Effector memory CD8-positive, alpha-beta T cell (primary cell): ENCODE measurements around the gene SPATA6.
"Not testable (repeated sequence)": the region's sequence is repeated elsewhere in the genome, so short reads cannot be mapped to it uniquely, and the experiment has no call there.

Experiments used
- ATAC-seq: fragments of 150-1000 bp; cut with Tn5 transposase; replicated peaks from 2 replicates; pipeline ENCODE4 v1.10.0; 2021; ENCODE audit warnings: mild to moderate bottlenecking, moderate library complexity
- DNase-seq, 3 experiments: peaks; one replicate each; pipeline ENCODE4 v3.0.0; 2021
- H3K27ac Mint-ChIP-seq, 2 donors: one replicate each; pipeline ENCODE4 v1.8.0; 2022; ENCODE audit warnings: mild to moderate bottlenecking in 2 of 2, mixed read lengths in 2 of 2, moderate library complexity in 2 of 2
- H3K27me3 Mint-ChIP-seq, 2 donors: one replicate each; pipeline ENCODE4 v1.8.0; 2022; ENCODE audit warnings: mixed read lengths in 2 of 2
- H3K36me3 Mint-ChIP-seq: one replicate; pipeline ENCODE4 v1.8.0; 2022; ENCODE audit warnings: mild to moderate bottlenecking, moderate library complexity, mixed read lengths; ENCODE audit not compliant: insufficient read depth
- H3K4me1 Mint-ChIP-seq, 2 donors: one replicate each; pipeline ENCODE4 v1.8.0; 2022; ENCODE audit warnings: low read depth in 2 of 2, mixed read lengths in 2 of 2
- H3K4me3 Mint-ChIP-seq, 2 donors: one replicate each; pipeline ENCODE4 v1.8.0; 2022; ENCODE audit warnings: mild to moderate bottlenecking in 2 of 2, mixed read lengths in 2 of 2, moderate library complexity in 2 of 2
- H3K9me3 Mint-ChIP-seq, 2 donors: one replicate each; pipeline ENCODE4 v1.8.0; 2022; ENCODE audit warnings: mixed read lengths in 2 of 2

The SPATA6 gene

GRCh38 chr1:48439380-48439779 is 32.6 kb downstream of the SPATA6 start:
- Mint-ChIP-seq H3K4me3 (no peak overlapping the region), H3K27ac (no peak overlapping the region), H3K36me3 (no peaks in the 10 kb centered on the region), H3K27me3 (no peaks in the 10 kb centered on the region), H3K4me1 (no peaks in the 10 kb centered on the region), H3K9me3 (peaks cover 0 to 3% of the 10 kb centered on the region in 2 donors)
- ATAC-seq (no peak), DNase-seq (no peak)

- not testable (repeated sequence) for H3K27me3 Mint-ChIP-seq, H3K4me3 Mint-ChIP-seq, H3K9me3 Mint-ChIP-seq, H3K27ac Mint-ChIP-seq, DNase-seq, H3K36me3 Mint-ChIP-seq, H3K4me1 Mint-ChIP-seq, ATAC-seq
Observed at GRCh38 chr1:48437379-48437778, 34.6 kb downstream of the SPATA6 start.

- H3K9me3 Mint-ChIP-seq, H3K36me3 Mint-ChIP-seq, ATAC-seq: not testable (repeated sequence)
Observed at GRCh38 chr1:48435312-48436002, 36.5 kb downstream of the SPATA6 start.

GRCh38 chr1:48430832-48431231 is 41.2 kb downstream of the SPATA6 start:
- H3K9me3 Mint-ChIP-seq, result no peaks in the 10 kb centered on the region
- peaks cover 0 to 4% of the 10 kb centered on the region in 2 donors for H3K27me3 Mint-ChIP-seq
- no peaks in the 10 kb centered on the region for H3K36me3 Mint-ChIP-seq
- H3K4me3 Mint-ChIP-seq, result no peak overlapping the region
- DNase-seq, result no peak
- H3K27ac Mint-ChIP-seq, result no peak overlapping the region
- no peaks in the 10 kb centered on the region for H3K4me1 Mint-ChIP-seq
- no peak for ATAC-seq

More at GRCh38 chr1:48435312-48436002, 36.5 kb downstream of the SPATA6 start:
- not testable (repeated sequence) for H3K4me1 Mint-ChIP-seq, H3K27me3 Mint-ChIP-seq, H3K27ac Mint-ChIP-seq, DNase-seq, H3K4me3 Mint-ChIP-seq

- Mint-ChIP-seq H3K4me1 (no peaks in the 10 kb centered on the region), H3K27ac (no peak overlapping the region), H3K36me3 (no peaks in the 10 kb centered on the region), H3K27me3 (peaks cover 0 to 5% of the 10 kb centered on the region in 2 donors), H3K9me3 (peaks cover 0 to 2% of the 10 kb centered on the region in 2 donors), H3K4me3 (no peak overlapping the region)
- ATAC-seq (no peak), DNase-seq (no peak)
Observed at GRCh38 chr1:48422009-48422408, 50.0 kb downstream of the SPATA6 start.

- no peak overlapping the region for H3K4me3 Mint-ChIP-seq
- peaks cover 2 to 7% of the 10 kb centered on the region in 2 donors for H3K9me3 Mint-ChIP-seq
- DNase-seq (no peak), ATAC-seq (no peak)
- H3K4me1 Mint-ChIP-seq, result no peaks in the 10 kb centered on the region
- H3K27ac Mint-ChIP-seq, result no peak overlapping the region
- H3K36me3 Mint-ChIP-seq, result no peaks in the 10 kb centered on the region
- peaks cover 11 to 16% of the 10 kb centered on the region in 2 donors for H3K27me3 Mint-ChIP-seq
Observed at GRCh38 chr1:48418742-48419141, 53.3 kb downstream of the SPATA6 start.

GRCh38 chr1:48415050-48415449 is 57.0 kb downstream of the SPATA6 start:
- Mint-ChIP-seq H3K9me3 (peaks cover 0 to 7% of the 10 kb centered on the region in 2 donors), H3K4me1 (no peaks in the 10 kb centered on the region), H3K27me3 (peaks cover 11 to 16% of the 10 kb centered on the region in 2 donors), H3K36me3 (no peaks in the 10 kb centered on the region), H3K4me3 (no peak overlapping the region), H3K27ac (no peak overlapping the region)
- ATAC-seq (no peak), DNase-seq (no peak)

GRCh38 chr1:48414264-48414663 is 57.7 kb downstream of the SPATA6 start:
- Mint-ChIP-seq H3K9me3 (peaks cover 0 to 7% of the 10 kb centered on the region in 2 donors), H3K27ac (no peak overlapping the region), H3K36me3 (no peaks in the 10 kb centered on the region), H3K4me1 (no peaks in the 10 kb centered on the region), H3K4me3 (no peak overlapping the region), H3K27me3 (peaks cover 11 to 16% of the 10 kb centered on the region in 2 donors)
- no peak for ATAC-seq
- no peak for DNase-seq

- no peaks in the 10 kb centered on the region for H3K4me1 Mint-ChIP-seq
- H3K9me3 Mint-ChIP-seq, result no peaks in the 10 kb centered on the region
- DNase-seq (no peak), ATAC-seq (no peak)
- no peak overlapping the region for H3K4me3 Mint-ChIP-seq
- H3K36me3 Mint-ChIP-seq, result no peaks in the 10 kb centered on the region
- no peak overlapping the region for H3K27ac Mint-ChIP-seq
- no peaks in the 10 kb centered on the region for H3K27me3 Mint-ChIP-seq
Observed at GRCh38 chr1:48405940-48406339, 66.1 kb downstream of the SPATA6 start.

GRCh38 chr1:48405400-48405799 is 66.6 kb downstream of the SPATA6 start:
- H3K4me1 Mint-ChIP-seq, result no peaks in the 10 kb centered on the region
- ATAC-seq, result no peak
- no peak overlapping the region for H3K27ac Mint-ChIP-seq
- H3K9me3 Mint-ChIP-seq, result no peaks in the 10 kb centered on the region
- no peaks in the 10 kb centered on the region for H3K27me3 Mint-ChIP-seq
- DNase-seq, result no peak
- H3K4me3 Mint-ChIP-seq, result no peak overlapping the region
- no peaks in the 10 kb centered on the region for H3K36me3 Mint-ChIP-seq

GRCh38 chr1:48402599-48402998 is 69.4 kb downstream of the SPATA6 start:
- Mint-ChIP-seq H3K27me3 (no peaks in the 10 kb centered on the region), H3K4me1 (no peaks in the 10 kb centered on the region), H3K27ac (no peak overlapping the region), H3K36me3 (no peaks in the 10 kb centered on the region), H3K4me3 (no peak overlapping the region), H3K9me3 (no peaks in the 10 kb centered on the region)
- DNase-seq, result no peak
- ATAC-seq, result no peak

GRCh38 chr1:48396208-48396607 is 75.8 kb downstream of the SPATA6 start:
- no peaks in the 10 kb centered on the region for H3K36me3 Mint-ChIP-seq
- ATAC-seq (no peak), DNase-seq (no peak)
- no peak overlapping the region for H3K4me3 Mint-ChIP-seq
- no peaks in the 10 kb centered on the region for H3K4me1 Mint-ChIP-seq
- no peak overlapping the region for H3K27ac Mint-ChIP-seq
- no peaks in the 10 kb centered on the region for H3K27me3 Mint-ChIP-seq
- no peaks in the 10 kb centered on the region for H3K9me3 Mint-ChIP-seq

GRCh38 chr1:48391926-48392325 is 80.1 kb downstream of the SPATA6 start:
- Mint-ChIP-seq H3K4me1 (no peaks in the 10 kb centered on the region), H3K4me3 (no peak overlapping the region), H3K27me3 (peaks cover 0 to 5% of the 10 kb centered on the region in 2 donors), H3K9me3 (peaks cover 0 to 1% of the 10 kb centered on the region in 2 donors), H3K27ac (no peak overlapping the region), H3K36me3 (no peaks in the 10 kb centered on the region)
- no peak for DNase-seq
- no peak for ATAC-seq

- H3K9me3 Mint-ChIP-seq, result peaks cover 0 to 6% of the 10 kb centered on the region in 2 donors
- no peak overlapping the region for H3K27ac Mint-ChIP-seq
- no peak for ATAC-seq
- H3K36me3 Mint-ChIP-seq, result no peaks in the 10 kb centered on the region
- no peak overlapping the region for H3K4me3 Mint-ChIP-seq
- peaks cover 0 to 5% of the 10 kb centered on the region in 2 donors for H3K27me3 Mint-ChIP-seq
- no peak for DNase-seq
- no peaks in the 10 kb centered on the region for H3K4me1 Mint-ChIP-seq
Observed at GRCh38 chr1:48387409-48387808, 84.6 kb downstream of the SPATA6 start.
